ENCODE results near the gene KATNBL1.
"Not testable (repeated sequence)": the region's sequence is repeated elsewhere in the genome, so short reads cannot be mapped to it uniquely, and the experiment has no call there.

Gene KATNBL1

DNA sequence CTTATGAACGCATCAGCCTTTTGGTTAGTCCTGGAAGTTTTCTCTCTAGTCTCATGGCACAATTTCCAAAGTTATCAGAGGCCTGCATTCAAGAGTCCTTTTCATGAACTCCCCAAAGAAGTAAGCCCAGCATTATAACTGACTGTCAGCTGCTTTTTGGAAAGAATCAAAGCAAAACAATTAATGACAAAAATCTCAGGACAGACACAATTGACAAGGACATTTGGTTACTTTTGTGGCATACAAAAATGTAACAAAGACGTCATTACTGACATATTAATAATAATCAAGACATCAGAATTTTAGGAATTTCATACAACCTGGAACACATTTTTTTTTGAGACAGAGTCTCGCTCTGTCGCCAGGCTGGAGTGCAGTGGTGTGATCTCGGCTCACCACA, 21.2 kb downstream of the KATNBL1 start:
- H3K4me1 Mint-ChIP-seq: peaks cover 10% of the 10 kb centered on the region
- no peak overlapping the region for H3K4me3 Mint-ChIP-seq
- TF ChIP-seq CTCF (IDR thresholded peaks at IDR 0.05; ENCODE audit: unreplicated experiment in 3 of 3): no peak
- no peaks in the 10 kb centered on the region for H3K27me3 Mint-ChIP-seq (ENCODE audit: low read depth)
- peaks cover 4% of the 10 kb centered on the region for H3K9me3 Mint-ChIP-seq
- no peak overlapping the region for H3K27ac Mint-ChIP-seq
- peaks cover 44% of the 10 kb centered on the region for H3K36me3 Mint-ChIP-seq (ENCODE audit: low read depth)

- Mint-ChIP-seq H3K36me3 (ENCODE audit: low read depth) (peaks cover 52% of the 10 kb centered on the region), H3K27me3 (ENCODE audit: low read depth) (no peaks in the 10 kb centered on the region), H3K9me3 (peaks cover 4% of the 10 kb centered on the region), H3K4me1 (peaks cover 10% of the 10 kb centered on the region), H3K4me3 (no peak overlapping the region), H3K27ac (no peak overlapping the region)
- no peak for TF ChIP-seq CTCF (IDR thresholded peaks at IDR 0.05; ENCODE audit: unreplicated experiment in 3 of 3)
Measured at GRCh38 chr15:34185666-34186065, 24.2 kb downstream of the KATNBL1 start.

GRCh38 chr15:34182942-34183341, 27.0 kb downstream of the KATNBL1 start:
- Mint-ChIP-seq H3K4me3 (no peak overlapping the region), H3K27ac (peak overlapping the region in 1 of 3 experiments; percentile 24), H3K9me3 (peaks cover 8% of the 10 kb centered on the region), H3K4me1 (peaks cover 5% of the 10 kb centered on the region), H3K36me3 (ENCODE audit: low read depth) (peaks cover 60% of the 10 kb centered on the region), H3K27me3 (ENCODE audit: low read depth) (no peaks in the 10 kb centered on the region)
- TF ChIP-seq CTCF (IDR thresholded peaks at IDR 0.05; ENCODE audit: unreplicated experiment in 3 of 3): no peak

GRCh38 chr15:34179234-34179633, 30.7 kb downstream of the KATNBL1 start:
- no peaks in the 10 kb centered on the region for H3K27me3 Mint-ChIP-seq (ENCODE audit: low read depth)
- no peaks in the 10 kb centered on the region for H3K4me1 Mint-ChIP-seq
- peaks cover 65% of the 10 kb centered on the region for H3K36me3 Mint-ChIP-seq (ENCODE audit: low read depth)
- H3K4me3 Mint-ChIP-seq: no peak overlapping the region
- H3K27ac Mint-ChIP-seq: no peak overlapping the region
- peaks cover 18% of the 10 kb centered on the region for H3K9me3 Mint-ChIP-seq
- no peak for TF ChIP-seq CTCF (IDR thresholded peaks at IDR 0.05; ENCODE audit: unreplicated experiment in 3 of 3)

- H3K4me3 Mint-ChIP-seq; H3K4me1 Mint-ChIP-seq; H3K27me3 Mint-ChIP-seq (ENCODE audit: low read depth); H3K27ac Mint-ChIP-seq: not testable (repeated sequence)
- Mint-ChIP-seq H3K36me3 (ENCODE audit: low read depth) (peaks cover 80% of the 10 kb centered on the region), H3K9me3 (peaks cover 51% of the 10 kb centered on the region)
Measured at GRCh38 chr15:34165987-34166573, 43.8 kb downstream of the KATNBL1 start.

DNA sequence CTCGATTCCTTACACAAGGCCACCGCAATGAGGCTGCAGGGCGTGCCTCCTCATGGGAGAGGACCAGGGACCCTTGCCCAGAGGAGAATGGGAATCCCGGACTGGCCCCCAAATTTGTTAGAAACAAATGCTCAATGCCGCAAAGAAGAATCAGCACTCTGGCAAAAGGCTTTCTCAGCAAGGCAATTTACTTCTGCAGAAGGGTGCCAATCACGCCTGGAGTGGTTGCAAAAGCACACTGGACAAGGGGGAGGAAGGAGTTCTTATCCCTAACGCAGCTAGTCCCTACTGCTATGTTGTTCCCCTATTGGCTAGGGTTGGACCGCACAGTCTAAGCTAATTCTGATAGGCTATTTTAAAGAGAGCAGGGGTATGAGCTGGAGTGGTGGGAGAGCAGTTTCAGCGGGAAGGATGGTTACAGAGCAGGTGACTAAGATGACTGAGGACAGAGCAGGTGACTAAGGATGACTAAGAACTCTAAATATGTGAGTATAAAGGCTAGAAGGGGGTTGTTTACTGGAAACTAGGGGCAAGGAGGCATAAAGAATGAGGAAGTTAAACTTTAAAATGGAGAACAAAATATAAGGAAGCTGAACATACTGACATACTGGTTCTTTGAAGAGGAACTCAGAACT, 48.5 kb downstream of the KATNBL1 start:
- Mint-ChIP-seq H3K27me3 (ENCODE audit: low read depth) (no peaks in the 10 kb centered on the region), H3K36me3 (ENCODE audit: low read depth) (peaks cover 83% of the 10 kb centered on the region), H3K27ac (no peak overlapping the region), H3K4me3 (no peak overlapping the region), H3K9me3 (peaks cover 18% of the 10 kb centered on the region), H3K4me1 (peaks cover 5% of the 10 kb centered on the region)
- no peak for TF ChIP-seq CTCF (IDR thresholded peaks at IDR 0.05; ENCODE audit: unreplicated experiment in 3 of 3)

All from nephron (organoid).